ENCODE measurements around the gene UNC119. TPM values are rescaled to one million over a fixed set of nuclear protein-coding genes. Genes with fewer than 3 reads are reported as not detected.

The UNC119 gene
- total RNA-seq, 1 experiment from 2014 or later, result 43.2 TPM

DNA sequence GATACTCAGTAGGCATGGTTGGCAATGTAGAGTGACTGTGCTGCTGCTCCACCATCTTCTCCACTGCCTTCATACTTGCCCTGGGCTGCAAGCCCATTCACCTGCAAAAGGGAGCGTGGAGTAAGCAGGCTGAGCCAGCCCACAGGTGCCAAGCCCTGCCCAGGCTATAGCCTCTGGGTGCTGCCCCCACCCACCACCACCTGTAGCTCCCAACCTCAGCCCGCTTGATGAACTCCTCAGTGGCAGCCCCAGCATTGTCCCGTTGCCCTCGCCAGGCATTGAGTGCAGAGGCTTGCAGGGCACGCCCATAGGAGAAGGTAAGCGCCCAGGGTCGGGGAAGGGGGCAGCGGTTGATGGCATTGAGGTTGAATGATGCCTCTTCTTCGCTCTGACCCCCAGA, 21.1 kb upstream of the UNC119 start:
- peaks cover 6 to 28% of the 10 kb centered on the region in 2 experiments; a peak in 3 of 4 replicates for H3K4me1 ChIP-seq (ENCODE audit: control insufficient read depth in 1 of 2, insufficient read depth in 2 of 2, low read length in 2 of 2)

More for the DNA sequence above, 21.1 kb upstream of the UNC119 start:
- H3K36me3 ChIP-seq (ENCODE audit: control insufficient read depth in 1 of 2, insufficient read depth in 2 of 2, low read length in 2 of 2), result peaks cover 2% of the 10 kb centered on the region in 2 experiments; a peak in 2 of 4 replicates
- CTCF ChIA-PET, result no interaction called here
- no peak for DNase-seq (ENCODE audit: low read depth, low spot score)
- ATAC-seq, result no peak
- TF ChIP-seq, protein P1, sequence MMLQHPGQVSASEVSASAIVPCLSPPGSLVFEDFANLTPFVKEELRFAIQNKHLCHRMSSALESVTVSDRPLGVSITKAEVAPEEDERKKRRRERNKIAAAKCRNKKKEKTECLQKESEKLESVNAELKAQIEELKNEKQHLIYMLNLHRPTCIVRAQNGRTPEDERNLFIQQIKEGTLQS (IDR thresholded peaks at IDR 0.05), result no peak
- TF ChIP-seq TCF7L2 (IDR thresholded peaks at IDR 0.05; ENCODE audit: borderline replicate concordance, extremely low read depth, insufficient read depth, insufficient read length), result no peak
- TF ChIP-seq ZNF274 (IDR thresholded peaks at IDR 0.05; ENCODE audit: low read depth, low read length), result no peak
- TF ChIP-seq YY1 (IDR thresholded peaks at IDR 0.05; ENCODE audit: extremely low read depth, insufficient replicate concordance, low read depth, low read length), result no peak
- no peak for TF ChIP-seq EGR1 (IDR thresholded peaks at IDR 0.05; ENCODE audit: low read depth)
- TF ChIP-seq EZH2 (IDR thresholded peaks at IDR 0.05), result no peak
- no peak for TF ChIP-seq ZBTB33 (IDR thresholded peaks at IDR 0.05; ENCODE audit: extremely low read depth, insufficient replicate concordance, low read length)
- TF ChIP-seq ZFX (IDR thresholded peaks at IDR 0.05), result no peak
- no peak for TF ChIP-seq CBX3 (IDR thresholded peaks at IDR 0.05; ENCODE audit: low read depth)
- TF ChIP-seq FOSL1 (IDR thresholded peaks at IDR 0.05; ENCODE audit: low read depth), result no peak
- H3K9me2 ChIP-seq (ENCODE audit: insufficient read depth), result no peaks in the 10 kb centered on the region
- H3K79me2 ChIP-seq (ENCODE audit: insufficient read depth, low read length), result peaks cover 22% of the 10 kb centered on the region
- RAD21 ChIA-PET (ENCODE audit: low non-redundant PET in 1 of 2, low total read pairs in 2 of 2, uncharacterized antibody in 2 of 2, unreplicated experiment in 2 of 2), result no interaction called here
- no peaks in the 10 kb centered on the region for H3K27me3 ChIP-seq (ENCODE audit: insufficient read depth, low read length)
- H3K27ac ChIP-seq (ENCODE audit: low read depth, low read length), result no peak overlapping the region
- no peak overlapping the region for H3K4me3 ChIP-seq (replicated peaks in 1 of 2; ENCODE audit: low read depth in 1 of 2, low read length in 2 of 2)
- POLR2A ChIA-PET, result no interaction called here
- no peaks in the 10 kb centered on the region for H3K9me3 ChIP-seq (ENCODE audit: control insufficient read depth in 1 of 2, insufficient read depth in 1 of 2, low read depth in 1 of 2, low read length in 2 of 2)
- no peak overlapping the region for H3K4me2 ChIP-seq (ENCODE audit: low read length)
- H2AFZ ChIP-seq (ENCODE audit: low read depth, low read length, poor library complexity, severe bottlenecking), result no peak overlapping the region
- H4K20me1 ChIP-seq (ENCODE audit: insufficient read depth), result no peaks in the 10 kb centered on the region
- no peak overlapping the region for H3K9ac ChIP-seq (ENCODE audit: low read length)
- intact Hi-C loops (cut with micrococcal nuclease), result no loop called here
- BruUV-seq (replicated peaks), result no TSS peak

Data from HCT116 (cell line).